Measurements from ENCODE around the gene RCCD1.
"Not testable (repeated sequence)": the region's sequence is repeated elsewhere in the genome, so short reads cannot be mapped to it uniquely, and the experiment has no call there.

RCCD1 gene

GRCh38 chr15:90954712-90955623 lies at the start of gene RCCD1:
RCCD1 (plus strand) TSS chr15:90954884; CDS start chr15:90956735, 1,851 bp downstream.
- Histone ChIP-seq H3K4me3 (ENCODE audit: low read depth in 1 of 5, low read length in 5 of 5) (peak within 1 kb of the TSS; percentile 26 to 85 (median 82)), H3K9me3 (ENCODE audit: control insufficient read depth in 5 of 5, low read length in 5 of 5) (no peaks in the 10 kb centered on the region), H3K27ac (ENCODE audit: low read depth, low read length) (peak within 1 kb of the TSS; percentile 91), H3K36me3 (ENCODE audit: control insufficient read depth in 5 of 5, insufficient read depth in 5 of 5, low read length in 5 of 5) (peaks cover 0 to 42% (median 38%) of the 10 kb centered on the region in 5 donors), H3K9ac (ENCODE audit: low read length in 5 of 5) (peak within 1 kb of the TSS; percentile 26 to 93 (median 85)), H3K4me1 (ENCODE audit: control insufficient read depth in 5 of 5, insufficient read depth in 5 of 5, low read length in 5 of 5) (peaks cover 0 to 36% (median 31%) of the 10 kb centered on the region in 5 donors), H3K27me3 (ENCODE audit: control insufficient read depth in 5 of 5, insufficient read depth in 4 of 5, low read length in 5 of 5) (no peaks in the 10 kb centered on the region)

- Histone ChIP-seq H3K36me3 (ENCODE audit: control insufficient read depth in 5 of 5, insufficient read depth in 5 of 5, low read length in 5 of 5) (peaks cover 0 to 53% (median 47%) of the 10 kb centered on the region in 5 donors), H3K9ac (ENCODE audit: low read length in 5 of 5) (no peak overlapping the region), H3K4me1 (ENCODE audit: control insufficient read depth in 5 of 5, insufficient read depth in 5 of 5, low read length in 5 of 5) (peaks cover 7 to 49% (median 35%) of the 10 kb centered on the region in 5 donors), H3K9me3 (ENCODE audit: control insufficient read depth in 5 of 5, low read length in 5 of 5) (no peaks in the 10 kb centered on the region), H3K4me3 (ENCODE audit: low read depth in 1 of 5, low read length in 5 of 5) (no peak overlapping the region), H3K27ac (ENCODE audit: low read depth, low read length) (no peak overlapping the region), H3K27me3 (ENCODE audit: control insufficient read depth in 5 of 5, insufficient read depth in 4 of 5, low read length in 5 of 5) (no peaks in the 10 kb centered on the region)
Observed at GRCh38 chr15:90905306-90906180, 49.1 kb upstream of the RCCD1 start.

GRCh38 chr15:90906181-90906849 lies 48.4 kb upstream of the RCCD1 start:
- Histone ChIP-seq H3K36me3 (ENCODE audit: control insufficient read depth in 5 of 5, insufficient read depth in 5 of 5, low read length in 5 of 5) (peaks cover 0 to 61% (median 55%) of the 10 kb centered on the region in 5 donors), H3K9me3 (ENCODE audit: control insufficient read depth in 5 of 5, low read length in 5 of 5) (no peaks in the 10 kb centered on the region), H3K4me1 (ENCODE audit: control insufficient read depth in 5 of 5, insufficient read depth in 5 of 5, low read length in 5 of 5) (peaks cover 7 to 49% (median 35%) of the 10 kb centered on the region in 5 donors), H3K27ac (ENCODE audit: low read depth, low read length) (no peak overlapping the region), H3K27me3 (ENCODE audit: control insufficient read depth in 5 of 5, insufficient read depth in 4 of 5, low read length in 5 of 5) (no peaks in the 10 kb centered on the region), H3K9ac (ENCODE audit: low read length in 5 of 5) (no peak overlapping the region), H3K4me3 (ENCODE audit: low read depth in 1 of 5, low read length in 5 of 5) (no peak overlapping the region)

GRCh38 chr15:90907051-90907660 lies 47.5 kb upstream of the RCCD1 start:
- Histone ChIP-seq H3K36me3 (ENCODE audit: control insufficient read depth in 5 of 5, insufficient read depth in 5 of 5, low read length in 5 of 5) (peaks cover 0 to 69% (median 63%) of the 10 kb centered on the region in 5 donors), H3K27ac (ENCODE audit: low read depth, low read length) (peak overlapping the region; percentile 32), H3K4me1 (ENCODE audit: control insufficient read depth in 5 of 5, insufficient read depth in 5 of 5, low read length in 5 of 5) (peaks cover 7 to 44% (median 29%) of the 10 kb centered on the region in 5 donors), H3K27me3 (ENCODE audit: control insufficient read depth in 5 of 5, insufficient read depth in 4 of 5, low read length in 5 of 5) (no peaks in the 10 kb centered on the region), H3K4me3 (ENCODE audit: low read depth in 1 of 5, low read length in 5 of 5) (no peak overlapping the region), H3K9me3 (ENCODE audit: control insufficient read depth in 5 of 5, low read length in 5 of 5) (no peaks in the 10 kb centered on the region), H3K9ac (ENCODE audit: low read length in 5 of 5) (peak overlapping the region in 1 of 5 donors; percentile 31)

GRCh38 chr15:90907838-90908507 lies 46.7 kb upstream of the RCCD1 start:
- Histone ChIP-seq H3K9ac (ENCODE audit: low read length in 5 of 5) (peak overlapping the region in 3 of 5 donors; percentile 26 to 46 (median 31)), H3K27ac (ENCODE audit: low read depth, low read length) (peak overlapping the region; percentile 32), H3K36me3 (ENCODE audit: control insufficient read depth in 5 of 5, insufficient read depth in 5 of 5, low read length in 5 of 5) (peaks cover 0 to 77% (median 72%) of the 10 kb centered on the region in 5 donors), H3K4me3 (ENCODE audit: low read depth in 1 of 5, low read length in 5 of 5) (no peak overlapping the region), H3K4me1 (ENCODE audit: control insufficient read depth in 5 of 5, insufficient read depth in 5 of 5, low read length in 5 of 5) (peaks cover 7 to 44% (median 29%) of the 10 kb centered on the region in 5 donors), H3K27me3 (ENCODE audit: control insufficient read depth in 5 of 5, insufficient read depth in 4 of 5, low read length in 5 of 5) (no peaks in the 10 kb centered on the region), H3K9me3 (ENCODE audit: control insufficient read depth in 5 of 5, low read length in 5 of 5) (no peaks in the 10 kb centered on the region)

GRCh38 chr15:90909449-90909848 lies 45.2 kb upstream of the RCCD1 start:
- not testable (repeated sequence) for H3K9ac ChIP-seq (ENCODE audit: low read length in 5 of 5); H3K27me3 ChIP-seq (ENCODE audit: control insufficient read depth in 5 of 5, insufficient read depth in 4 of 5, low read length in 5 of 5); H3K9me3 ChIP-seq (ENCODE audit: control insufficient read depth in 5 of 5, low read length in 5 of 5); H3K4me3 ChIP-seq (ENCODE audit: low read depth in 1 of 5, low read length in 5 of 5); H3K27ac ChIP-seq (ENCODE audit: low read depth, low read length)
- Histone ChIP-seq H3K4me1 (ENCODE audit: control insufficient read depth in 5 of 5, insufficient read depth in 5 of 5, low read length in 5 of 5) (peaks cover 2 to 32% (median 18%) of the 10 kb centered on the region in 5 donors), H3K36me3 (ENCODE audit: control insufficient read depth in 5 of 5, insufficient read depth in 5 of 5, low read length in 5 of 5) (peaks cover 0 to 92% (median 86%) of the 10 kb centered on the region in 5 donors)

GRCh38 chr15:90909976-90910375 lies 44.7 kb upstream of the RCCD1 start:
- Histone ChIP-seq H3K36me3 (ENCODE audit: control insufficient read depth in 5 of 5, insufficient read depth in 5 of 5, low read length in 5 of 5) (peaks cover 0 to 96% (median 89%) of the 10 kb centered on the region in 5 donors), H3K9ac (ENCODE audit: low read length in 5 of 5) (no peak overlapping the region), H3K4me1 (ENCODE audit: control insufficient read depth in 5 of 5, insufficient read depth in 5 of 5, low read length in 5 of 5) (peaks cover 2 to 32% (median 17%) of the 10 kb centered on the region in 5 donors), H3K4me3 (ENCODE audit: low read depth in 1 of 5, low read length in 5 of 5) (no peak overlapping the region), H3K9me3 (ENCODE audit: control insufficient read depth in 5 of 5, low read length in 5 of 5) (no peaks in the 10 kb centered on the region), H3K27ac (ENCODE audit: low read depth, low read length) (no peak overlapping the region), H3K27me3 (ENCODE audit: control insufficient read depth in 5 of 5, insufficient read depth in 4 of 5, low read length in 5 of 5) (no peaks in the 10 kb centered on the region)

GRCh38 chr15:90910441-90911301 lies 44.0 kb upstream of the RCCD1 start:
- Histone ChIP-seq H3K36me3 (ENCODE audit: control insufficient read depth in 5 of 5, insufficient read depth in 5 of 5, low read length in 5 of 5) (peaks cover 0 to 96% (median 89%) of the 10 kb centered on the region in 5 donors), H3K9ac (ENCODE audit: low read length in 5 of 5) (no peak overlapping the region), H3K4me3 (ENCODE audit: low read depth in 1 of 5, low read length in 5 of 5) (no peak overlapping the region), H3K27ac (ENCODE audit: low read depth, low read length) (no peak overlapping the region), H3K9me3 (ENCODE audit: control insufficient read depth in 5 of 5, low read length in 5 of 5) (no peaks in the 10 kb centered on the region), H3K27me3 (ENCODE audit: control insufficient read depth in 5 of 5, insufficient read depth in 4 of 5, low read length in 5 of 5) (no peaks in the 10 kb centered on the region), H3K4me1 (ENCODE audit: control insufficient read depth in 5 of 5, insufficient read depth in 5 of 5, low read length in 5 of 5) (peaks cover 2 to 26% (median 20%) of the 10 kb centered on the region in 5 donors)

All from subcutaneous abdominal adipose tissue (tissue), 5 donors.